Measurements from ENCODE around the gene ABHD17C. TPM values are rescaled to one million over a fixed set of nuclear protein-coding genes. Genes with fewer than 3 reads are reported as not detected.

Gene ABHD17C
- total and polyA plus RNA-seq, 2 of the 8 experiments (the other 6 are each of a cell fraction or from before 2014, with no cell fraction given): 20.2 to 29.8 TPM

DNA sequence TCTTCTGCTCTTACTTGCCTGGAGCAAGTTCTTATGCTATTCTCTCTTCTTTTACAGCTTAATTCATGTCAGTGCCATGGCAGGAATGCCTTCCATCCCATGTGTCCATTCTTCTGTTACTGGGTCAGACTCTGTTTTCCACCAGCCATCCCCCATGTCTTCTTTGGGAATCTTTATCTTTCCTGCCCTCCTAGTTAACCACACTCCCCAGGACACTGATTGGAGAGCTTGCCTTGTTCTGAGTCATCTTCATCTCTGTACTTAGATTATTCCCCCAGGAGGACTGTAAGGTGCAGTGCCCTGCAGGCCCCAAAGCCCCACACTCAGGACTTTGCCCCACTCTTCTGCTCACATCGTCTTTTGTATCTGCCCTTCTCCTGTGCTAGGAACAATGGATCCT, 3.6 kb downstream of the ABHD17C start:
- no peak overlapping the region for H3K4me2 ChIP-seq (ENCODE audit: insufficient read depth in 1 of 2, low read depth in 2 of 2, low read length in 2 of 2)
- CTCF ChIA-PET (ENCODE audit: partially characterized antibody): interaction anchor here (1.0 to 2.1 kb wide), 2 partner anchors 38 to 78 kb away, joined by 4 to 6 read pairs; no protein-coding TSS in a partner anchor
- POLR2A ChIA-PET (ENCODE audit: partially characterized antibody): no interaction called here
- TF ChIP-seq MAFK (IDR thresholded peaks at IDR 0.05; ENCODE audit: low read depth, low read length) (no peak), TAF7 (optimal IDR thresholded peaks at IDR 0.05; ENCODE audit: borderline replicate concordance, low read depth, low read length) (no peak), HDAC6 (IDR thresholded peaks at IDR 0.05; ENCODE audit: low read depth, low read length) (no peak), PHF8 (conservative IDR thresholded peaks at IDR 0.05; ENCODE audit: low read depth, low read length) (no peak), ASH2L (IDR thresholded peaks at IDR 0.05; ENCODE audit: low read length) (no peak), EZH2 (IDR thresholded peaks at IDR 0.05; ENCODE audit: low read depth, low read length, severe bottlenecking) (no peak), CBX8 (IDR thresholded peaks at IDR 0.05; ENCODE audit: borderline replicate concordance, low read depth, low read length) (no peak), CBX5 (IDR thresholded peaks at IDR 0.05; ENCODE audit: low read depth, low read length) (no peak), CTBP2 (IDR thresholded peaks at IDR 0.05; ENCODE audit: borderline replicate concordance, insufficient read depth, insufficient read length, low read length) (no peak), SAP30 (IDR thresholded peaks at IDR 0.05; ENCODE audit: insufficient read depth, insufficient replicate concordance, low read length) (no peak), GTF2F1 (IDR thresholded peaks at IDR 0.05; ENCODE audit: borderline replicate concordance, low read depth, low read length) (no peak), BCL11A (IDR thresholded peaks at IDR 0.05; ENCODE audit: low read depth in 2 of 2, low read length in 2 of 2) (no peak), GABPA (IDR thresholded peaks at IDR 0.05; ENCODE audit: borderline replicate concordance, insufficient read depth, low read length) (no peak), JUND (IDR thresholded peaks at IDR 0.05; ENCODE audit: low read length) (no peak)

More for the DNA sequence above, 3.6 kb downstream of the ABHD17C start:
- H3K79me2 ChIP-seq (ENCODE audit: control insufficient read depth in 1 of 2, insufficient read depth in 2 of 2, low read length in 2 of 2): peaks cover 3 to 47% of the 10 kb centered on the region in 2 experiments; a peak in 3 of 4 replicates
- peaks cover 0 to 20% (median 7%) of the 10 kb centered on the region in 4 experiments; a peak in 5 of 7 replicates for H3K27me3 ChIP-seq (replicated peaks in 1 of 4; ENCODE audit: control insufficient read depth in 3 of 4, extremely low read depth in 1 of 4, insufficient read depth in 3 of 4, low read length in 3 of 4)
- no peaks in the 10 kb centered on the region for H3K9me3 ChIP-seq (ENCODE audit: insufficient read depth in 2 of 2, low read depth in 1 of 2, low read length in 1 of 2)
- no peak overlapping the region for H3K4me3 ChIP-seq (ENCODE audit: extremely low read depth in 1 of 4, insufficient read depth in 2 of 4, low read depth in 3 of 4, low read length in 4 of 4)
- no peak overlapping the region for H2AK5ac ChIP-seq (ENCODE audit: low read depth, low read length)
- no peak overlapping the region for H3K27ac ChIP-seq (ENCODE audit: low read depth, low read length)
- peaks cover 5 to 9% (median 8%) of the 10 kb centered on the region in 4 experiments; a peak in 5 of 7 replicates for H3K4me1 ChIP-seq (replicated peaks in 1 of 4; ENCODE audit: control insufficient read depth in 3 of 4, insufficient read depth in 4 of 4, low read length in 3 of 4)
- no peak overlapping the region for H3K56ac ChIP-seq (replicated peaks; ENCODE audit: insufficient read length, low read depth, low read length)
- peaks cover 15% of the 10 kb centered on the region for H3K23me2 ChIP-seq (ENCODE audit: low read depth, low read length)
- no peak overlapping the region for H2BK5ac ChIP-seq (ENCODE audit: low read depth, low read length)
- H4K20me1 ChIP-seq (replicated peaks in 1 of 2; ENCODE audit: control insufficient read depth in 1 of 2, insufficient read depth in 2 of 2, low read length in 2 of 2): peaks cover 0 to 5% of the 10 kb centered on the region in 2 experiments
- H2BK120ac ChIP-seq (replicated peaks; ENCODE audit: low read depth, low read length): no peak overlapping the region
- no peak overlapping the region for H2BK15ac ChIP-seq (ENCODE audit: low read length)
- H2BK20ac ChIP-seq (ENCODE audit: low read length): no peak overlapping the region
- no peak overlapping the region for H4K8ac ChIP-seq (ENCODE audit: extremely low read depth, insufficient read depth, low read length)
- DNase-seq (ENCODE audit: low read depth in 1 of 2, low spot score in 2 of 2) (no peak), FAIRE-seq (no peak)
- no peak overlapping the region for H3K4ac ChIP-seq (replicated peaks; ENCODE audit: insufficient read length, low read depth, low read length)
- no peak overlapping the region for H3K23ac ChIP-seq (ENCODE audit: insufficient read length)
- 75% methylated on average over 1 of the region's 1 CpG; no CpG with 5 or more reads in 1 of the 2 experiments for WGBS, 2 experiments (ENCODE audit: extremely low coverage in 1 of 2, insufficient coverage in 1 of 2, insufficient read length in 1 of 2, insufficient replicate concordance in 2 of 2, low coverage in 1 of 2, low lambda C conversion rate in 2 of 2, missing lambda C conversion rate in 1 of 2)
- no peak overlapping the region for H3K9ac ChIP-seq (replicated peaks in 1 of 4; ENCODE audit: extremely low read depth in 1 of 4, low read depth in 3 of 4, low read length in 3 of 4)
- no peak overlapping the region for H2AFZ ChIP-seq (ENCODE audit: low read length)
- no peak overlapping the region for H4K5ac ChIP-seq (ENCODE audit: insufficient read length, low read depth, low read length)
- H4K91ac ChIP-seq (replicated peaks; ENCODE audit: insufficient read length, low read length): no peak overlapping the region
- no peak overlapping the region for H3K14ac ChIP-seq (ENCODE audit: insufficient read length)
- no peak overlapping the region for H3K18ac ChIP-seq (ENCODE audit: extremely low read depth, low read length)
- H3K79me1 ChIP-seq (ENCODE audit: low read depth, low read length): no peaks in the 10 kb centered on the region; the same call in 1 of the 2 replicates
- no peak overlapping the region for H2BK12ac ChIP-seq (ENCODE audit: low read depth, low read length)
- H3K36me3 ChIP-seq (ENCODE audit: control insufficient read depth in 2 of 4, insufficient read depth in 4 of 4, low read length in 3 of 4): no peaks in the 10 kb centered on the region

All from H1 (cell line).